Measurements from ENCODE around the gene CCDC51.

The CCDC51 gene

GRCh38 chr3:48435223-48435595 lies 4.7 kb downstream of the CCDC51 start:
- H3K27ac ChIP-seq (ENCODE audit: insufficient read depth, low read depth, low read length, poor library complexity, severe bottlenecking), result no peak overlapping the region
- H3K27me3 ChIP-seq (ENCODE audit: control insufficient read depth, insufficient read depth, low read length, poor library complexity, severe bottlenecking), result no peaks in the 10 kb centered on the region
- H3K4me3 ChIP-seq (ENCODE audit: insufficient read depth, low read depth, low read length), result no peak overlapping the region
- H3K36me3 ChIP-seq (ENCODE audit: control insufficient read depth, insufficient read depth, low read length), result peaks cover 23% of the 10 kb centered on the region
- 93 to 94% methylated on average over 4 of the region's 4 CpGs for WGBS, 2 experiments
- no peaks in the 10 kb centered on the region for H3K9me3 ChIP-seq (ENCODE audit: control insufficient read depth, low read length)
- H3K4me1 ChIP-seq (ENCODE audit: control insufficient read depth, insufficient read depth, low read length), result peaks cover 4% of the 10 kb centered on the region

- Histone ChIP-seq H3K4me1 (ENCODE audit: control insufficient read depth, insufficient read depth, low read length) (peaks cover 8% of the 10 kb centered on the region), H3K9me3 (ENCODE audit: control insufficient read depth, low read length) (no peaks in the 10 kb centered on the region), H3K27ac (ENCODE audit: insufficient read depth, low read depth, low read length, poor library complexity, severe bottlenecking) (no peak overlapping the region), H3K27me3 (ENCODE audit: control insufficient read depth, insufficient read depth, low read length, poor library complexity, severe bottlenecking) (no peaks in the 10 kb centered on the region), H3K4me3 (ENCODE audit: insufficient read depth, low read depth, low read length) (no peak overlapping the region), H3K36me3 (ENCODE audit: control insufficient read depth, insufficient read depth, low read length) (peaks cover 23% of the 10 kb centered on the region)
- 93 to 94% methylated on average over 15 of the region's 15 CpGs for WGBS, 2 experiments
Observed at GRCh38 chr3:48434591-48435222, 5.2 kb downstream of the CCDC51 start.

- Histone ChIP-seq H3K4me1 (ENCODE audit: control insufficient read depth, insufficient read depth, low read length) (peaks cover 8% of the 10 kb centered on the region), H3K36me3 (ENCODE audit: control insufficient read depth, insufficient read depth, low read length) (peaks cover 23% of the 10 kb centered on the region), H3K9me3 (ENCODE audit: control insufficient read depth, low read length) (no peaks in the 10 kb centered on the region), H3K4me3 (ENCODE audit: insufficient read depth, low read depth, low read length) (no peak overlapping the region), H3K27ac (ENCODE audit: insufficient read depth, low read depth, low read length, poor library complexity, severe bottlenecking) (no peak overlapping the region), H3K27me3 (ENCODE audit: control insufficient read depth, insufficient read depth, low read length, poor library complexity, severe bottlenecking) (no peaks in the 10 kb centered on the region)
- WGBS, 2 experiments, result 91 to 92% methylated on average over 12 of the region's 12 CpGs
Observed at GRCh38 chr3:48433472-48434118, 6.3 kb downstream of the CCDC51 start.

- Histone ChIP-seq H3K27me3 (ENCODE audit: control insufficient read depth, insufficient read depth, low read length, poor library complexity, severe bottlenecking) (no peaks in the 10 kb centered on the region), H3K4me1 (ENCODE audit: control insufficient read depth, insufficient read depth, low read length) (peaks cover 14% of the 10 kb centered on the region), H3K36me3 (ENCODE audit: control insufficient read depth, insufficient read depth, low read length) (peaks cover 23% of the 10 kb centered on the region), H3K27ac (ENCODE audit: insufficient read depth, low read depth, low read length, poor library complexity, severe bottlenecking) (no peak overlapping the region), H3K4me3 (ENCODE audit: insufficient read depth, low read depth, low read length) (no peak overlapping the region), H3K9me3 (ENCODE audit: control insufficient read depth, low read length) (no peaks in the 10 kb centered on the region)
- WGBS, 2 experiments, result 77 to 80% methylated on average over 16 of the region's 16 CpGs
Observed at GRCh38 chr3:48432411-48433371, 7.2 kb downstream of the CCDC51 start.

- WGBS, 2 experiments, result 93 to 94% methylated on average over 8 of the region's 8 CpGs
Observed at GRCh38 chr3:48431224-48432029, 8.5 kb downstream of the CCDC51 start.

GRCh38 chr3:48430708-48431101 lies 9.2 kb downstream of the CCDC51 start:
- Histone ChIP-seq H3K9me3 (ENCODE audit: control insufficient read depth, low read length) (no peaks in the 10 kb centered on the region), H3K36me3 (ENCODE audit: control insufficient read depth, insufficient read depth, low read length) (peaks cover 23% of the 10 kb centered on the region), H3K4me3 (ENCODE audit: insufficient read depth, low read depth, low read length) (no peak overlapping the region), H3K27ac (ENCODE audit: insufficient read depth, low read depth, low read length, poor library complexity, severe bottlenecking) (no peak overlapping the region), H3K27me3 (ENCODE audit: control insufficient read depth, insufficient read depth, low read length, poor library complexity, severe bottlenecking) (no peaks in the 10 kb centered on the region), H3K4me1 (ENCODE audit: control insufficient read depth, insufficient read depth, low read length) (peaks cover 33% of the 10 kb centered on the region)
- 89 to 95% methylated on average over 1 of the region's 1 CpG for WGBS, 2 experiments

More at GRCh38 chr3:48431224-48432029, 8.5 kb downstream of the CCDC51 start:
- Histone ChIP-seq H3K4me1 (ENCODE audit: control insufficient read depth, insufficient read depth, low read length) (peaks cover 26% of the 10 kb centered on the region), H3K27ac (ENCODE audit: insufficient read depth, low read depth, low read length, poor library complexity, severe bottlenecking) (no peak overlapping the region), H3K9me3 (ENCODE audit: control insufficient read depth, low read length) (no peaks in the 10 kb centered on the region), H3K27me3 (ENCODE audit: control insufficient read depth, insufficient read depth, low read length, poor library complexity, severe bottlenecking) (no peaks in the 10 kb centered on the region), H3K36me3 (ENCODE audit: control insufficient read depth, insufficient read depth, low read length) (peaks cover 23% of the 10 kb centered on the region), H3K4me3 (ENCODE audit: insufficient read depth, low read depth, low read length) (no peak overlapping the region)

- 10 to 12% methylated on average over 15 of the region's 15 CpGs for WGBS, 2 experiments
- Histone ChIP-seq H3K4me3 (ENCODE audit: insufficient read depth, low read depth, low read length) (peak within 1 kb of the TSS; percentile 90), H3K27me3 (ENCODE audit: control insufficient read depth, insufficient read depth, low read length, poor library complexity, severe bottlenecking) (no peaks in the 10 kb centered on the region), H3K9me3 (ENCODE audit: control insufficient read depth, low read length) (no peaks in the 10 kb centered on the region), H3K27ac (ENCODE audit: insufficient read depth, low read depth, low read length, poor library complexity, severe bottlenecking) (peak within 1 kb of the TSS; percentile 98), H3K4me1 (ENCODE audit: control insufficient read depth, insufficient read depth, low read length) (peaks cover 39% of the 10 kb centered on the region), H3K36me3 (ENCODE audit: control insufficient read depth, insufficient read depth, low read length) (peaks cover 23% of the 10 kb centered on the region)
Observed at GRCh38 chr3:48429960-48430707, 9.8 kb downstream of the CCDC51 start, which contains the start of gene PLXNB1. Gene PLXNB1 (minus strand): TSS chr3:48430086. CDS start chr3:48424611, 5,475 bp downstream.

- H3K36me3 ChIP-seq (ENCODE audit: control insufficient read depth, insufficient read depth, low read length), result peaks cover 23% of the 10 kb centered on the region
- H3K9me3 ChIP-seq (ENCODE audit: control insufficient read depth, low read length), result no peaks in the 10 kb centered on the region
- no peaks in the 10 kb centered on the region for H3K27me3 ChIP-seq (ENCODE audit: control insufficient read depth, insufficient read depth, low read length, poor library complexity, severe bottlenecking)
- peak overlapping the region; percentile 98 for H3K27ac ChIP-seq (ENCODE audit: insufficient read depth, low read depth, low read length, poor library complexity, severe bottlenecking)
- peak overlapping the region; percentile 90 for H3K4me3 ChIP-seq (ENCODE audit: insufficient read depth, low read depth, low read length)
- H3K4me1 ChIP-seq (ENCODE audit: control insufficient read depth, insufficient read depth, low read length), result peaks cover 45% of the 10 kb centered on the region
- 0% methylated on average over 86 of the region's 86 CpGs for WGBS, 2 experiments
Observed at GRCh38 chr3:48429317-48429959, 10.5 kb downstream of the CCDC51 start.
